ENCODE results near the gene ILDR2.

Gene ILDR2

GRCh38 chr1:166924823-166925541 lies 50.4 kb downstream of the ILDR2 start:
- Histone ChIP-seq H3K4me1 (ENCODE audit: control insufficient read depth, insufficient read depth, low read length) (peaks cover 10% of the 10 kb centered on the region; the same call in 1 of the 2 replicates), H3K9ac (ENCODE audit: low read length) (no peak overlapping the region), H3K27me3 (ENCODE audit: control insufficient read depth, insufficient read depth, low read length) (peaks cover 34% of the 10 kb centered on the region), H3K36me3 (ENCODE audit: control insufficient read depth, insufficient read depth, low read length) (no peaks in the 10 kb centered on the region), H3K9me3 (ENCODE audit: control insufficient read depth, insufficient read depth, low read depth, low read length) (no peaks in the 10 kb centered on the region), H3K4me3 (ENCODE audit: low read depth, low read length) (no peak overlapping the region), H3K27ac (ENCODE audit: low read depth, low read length) (no peak overlapping the region)

- Histone ChIP-seq H3K4me1 (ENCODE audit: control insufficient read depth, insufficient read depth, low read length) (peaks cover 16% of the 10 kb centered on the region), H3K4me3 (ENCODE audit: low read depth, low read length) (peak overlapping the region; percentile 66), H3K27me3 (ENCODE audit: control insufficient read depth, insufficient read depth, low read length) (peaks cover 54% of the 10 kb centered on the region), H3K27ac (ENCODE audit: low read depth, low read length) (no peak overlapping the region), H3K9me3 (ENCODE audit: control insufficient read depth, insufficient read depth, low read depth, low read length) (no peaks in the 10 kb centered on the region), H3K36me3 (ENCODE audit: control insufficient read depth, insufficient read depth, low read length) (no peaks in the 10 kb centered on the region), H3K9ac (ENCODE audit: low read length) (peak overlapping the region; percentile 22)
Measured at GRCh38 chr1:166920561-166921475, 54.5 kb downstream of the ILDR2 start.

GRCh38 chr1:166918956-166919316 lies 56.4 kb downstream of the ILDR2 start:
- H3K27me3 ChIP-seq (ENCODE audit: control insufficient read depth, insufficient read depth, low read length) = peaks cover 54% of the 10 kb centered on the region
- no peak overlapping the region for H3K9ac ChIP-seq (ENCODE audit: low read length)
- H3K36me3 ChIP-seq (ENCODE audit: control insufficient read depth, insufficient read depth, low read length) = no peaks in the 10 kb centered on the region
- H3K4me1 ChIP-seq (ENCODE audit: control insufficient read depth, insufficient read depth, low read length) = peaks cover 10% of the 10 kb centered on the region; the same call in 1 of the 2 replicates
- H3K27ac ChIP-seq (ENCODE audit: low read depth, low read length) = no peak overlapping the region
- no peak overlapping the region for H3K4me3 ChIP-seq (ENCODE audit: low read depth, low read length)
- H3K9me3 ChIP-seq (ENCODE audit: control insufficient read depth, insufficient read depth, low read depth, low read length) = no peaks in the 10 kb centered on the region

GRCh38 chr1:166918088-166918955 lies 57.0 kb downstream of the ILDR2 start:
- Histone ChIP-seq H3K4me3 (ENCODE audit: low read depth, low read length) (no peak overlapping the region), H3K9ac (ENCODE audit: low read length) (no peak overlapping the region), H3K4me1 (ENCODE audit: control insufficient read depth, insufficient read depth, low read length) (peaks cover 10% of the 10 kb centered on the region; the same call in 1 of the 2 replicates), H3K36me3 (ENCODE audit: control insufficient read depth, insufficient read depth, low read length) (no peaks in the 10 kb centered on the region), H3K9me3 (ENCODE audit: control insufficient read depth, insufficient read depth, low read depth, low read length) (no peaks in the 10 kb centered on the region), H3K27me3 (ENCODE audit: control insufficient read depth, insufficient read depth, low read length) (peaks cover 53% of the 10 kb centered on the region), H3K27ac (ENCODE audit: low read depth, low read length) (no peak overlapping the region)

- peaks cover 3% of the 10 kb centered on the region; the same call in 1 of the 2 replicates for H3K36me3 ChIP-seq (ENCODE audit: control insufficient read depth, insufficient read depth, low read length)
- H3K9me3 ChIP-seq (ENCODE audit: control insufficient read depth, insufficient read depth, low read depth, low read length) = peaks cover 9% of the 10 kb centered on the region; the same call in 1 of the 2 replicates
- H3K27ac ChIP-seq (ENCODE audit: low read depth, low read length) = no peak overlapping the region
- H3K27me3 ChIP-seq (ENCODE audit: control insufficient read depth, insufficient read depth, low read length) = peaks cover 29% of the 10 kb centered on the region
- H3K9ac ChIP-seq (ENCODE audit: low read length) = no peak overlapping the region
- no peak overlapping the region for H3K4me3 ChIP-seq (ENCODE audit: low read depth, low read length)
- peaks cover 10% of the 10 kb centered on the region; the same call in 1 of the 2 replicates for H3K4me1 ChIP-seq (ENCODE audit: control insufficient read depth, insufficient read depth, low read length)
Measured at GRCh38 chr1:166915941-166916340, 59.4 kb downstream of the ILDR2 start.

DNA sequence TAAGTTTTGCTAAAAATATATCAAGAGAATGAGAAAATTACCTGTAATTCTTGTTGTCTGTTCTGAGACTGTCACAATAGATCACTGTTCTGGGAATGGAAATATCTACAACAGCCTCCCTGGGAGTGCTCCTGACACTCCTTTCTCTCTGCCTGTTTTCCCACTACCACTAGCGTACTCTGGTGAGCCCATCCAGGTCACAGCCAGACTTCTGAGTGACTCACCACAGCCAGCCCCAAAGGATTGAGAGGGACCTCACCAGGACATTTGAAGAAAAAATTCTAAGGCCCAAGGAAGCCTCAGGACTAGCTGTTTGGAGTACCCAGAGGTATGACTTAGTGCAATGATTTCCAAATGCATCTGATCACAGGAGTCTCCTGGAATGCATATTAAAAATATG lies 60.3 kb downstream of the ILDR2 start:
- H3K4me1 ChIP-seq (ENCODE audit: control insufficient read depth, insufficient read depth, low read length) = peaks cover 10% of the 10 kb centered on the region; the same call in 1 of the 2 replicates
- no peak overlapping the region for H3K9ac ChIP-seq (ENCODE audit: low read length)
- H3K4me3 ChIP-seq (ENCODE audit: low read depth, low read length) = no peak overlapping the region
- peaks cover 3% of the 10 kb centered on the region; the same call in 1 of the 2 replicates for H3K36me3 ChIP-seq (ENCODE audit: control insufficient read depth, insufficient read depth, low read length)
- H3K9me3 ChIP-seq (ENCODE audit: control insufficient read depth, insufficient read depth, low read depth, low read length) = peaks cover 11% of the 10 kb centered on the region; the same call in 1 of the 2 replicates
- peaks cover 20% of the 10 kb centered on the region for H3K27me3 ChIP-seq (ENCODE audit: control insufficient read depth, insufficient read depth, low read length)
- H3K27ac ChIP-seq (ENCODE audit: low read depth, low read length) = no peak overlapping the region

GRCh38 chr1:166914111-166914510 lies 61.2 kb downstream of the ILDR2 start:
- Histone ChIP-seq H3K36me3 (ENCODE audit: control insufficient read depth, insufficient read depth, low read length) (peaks cover 3% of the 10 kb centered on the region; the same call in 1 of the 2 replicates), H3K9ac (ENCODE audit: low read length) (no peak overlapping the region), H3K4me1 (ENCODE audit: control insufficient read depth, insufficient read depth, low read length) (peaks cover 10% of the 10 kb centered on the region; the same call in 1 of the 2 replicates), H3K9me3 (ENCODE audit: control insufficient read depth, insufficient read depth, low read depth, low read length) (peaks cover 11% of the 10 kb centered on the region; the same call in 1 of the 2 replicates), H3K27me3 (ENCODE audit: control insufficient read depth, insufficient read depth, low read length) (peaks cover 11% of the 10 kb centered on the region), H3K4me3 (ENCODE audit: low read depth, low read length) (no peak overlapping the region), H3K27ac (ENCODE audit: low read depth, low read length) (no peak overlapping the region)

GRCh38 chr1:166911624-166912023 lies 63.7 kb downstream of the ILDR2 start:
- Histone ChIP-seq H3K4me3 (ENCODE audit: low read depth, low read length) (no peak overlapping the region), H3K9me3 (ENCODE audit: control insufficient read depth, insufficient read depth, low read depth, low read length) (peaks cover 11% of the 10 kb centered on the region; the same call in 1 of the 2 replicates), H3K36me3 (ENCODE audit: control insufficient read depth, insufficient read depth, low read length) (peaks cover 3% of the 10 kb centered on the region; the same call in 1 of the 2 replicates), H3K27ac (ENCODE audit: low read depth, low read length) (no peak overlapping the region), H3K4me1 (ENCODE audit: control insufficient read depth, insufficient read depth, low read length) (0 out of 2 replicates have a peak, but pooled peaks cover 7% of the 10 kb centered on the region), H3K9ac (ENCODE audit: low read length) (no peak overlapping the region), H3K27me3 (ENCODE audit: control insufficient read depth, insufficient read depth, low read length) (no peaks in the 10 kb centered on the region)

GRCh38 chr1:166910396-166910994 lies 64.8 kb downstream of the ILDR2 start:
- Histone ChIP-seq H3K4me1 (ENCODE audit: control insufficient read depth, insufficient read depth, low read length) (no peaks in the 10 kb centered on the region), H3K36me3 (ENCODE audit: control insufficient read depth, insufficient read depth, low read length) (peaks cover 3% of the 10 kb centered on the region; the same call in 1 of the 2 replicates), H3K27me3 (ENCODE audit: control insufficient read depth, insufficient read depth, low read length) (no peaks in the 10 kb centered on the region), H3K4me3 (ENCODE audit: low read depth, low read length) (no peak overlapping the region), H3K27ac (ENCODE audit: low read depth, low read length) (no peak overlapping the region), H3K9ac (ENCODE audit: low read length) (no peak overlapping the region), H3K9me3 (ENCODE audit: control insufficient read depth, insufficient read depth, low read depth, low read length) (peaks cover 11% of the 10 kb centered on the region; the same call in 1 of the 2 replicates)

DNA sequence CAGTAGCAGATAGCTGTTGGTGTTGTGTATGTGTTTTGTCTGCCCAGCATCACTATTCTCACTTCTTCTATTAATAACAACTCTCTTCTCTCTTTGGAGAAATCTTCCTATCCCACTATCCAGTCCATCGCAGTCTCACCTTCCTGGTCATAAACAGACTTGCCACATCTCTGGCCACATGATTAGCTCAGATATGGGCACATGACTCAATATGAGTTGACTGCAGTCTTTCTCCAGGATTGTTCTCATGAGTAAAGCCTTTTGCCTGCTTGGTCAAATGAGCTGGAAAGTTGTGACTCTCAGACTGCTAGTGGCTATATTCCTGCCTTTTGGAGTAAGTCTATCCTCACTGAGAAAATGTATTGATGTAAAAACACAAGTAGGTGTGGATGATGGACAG lies 66.4 kb downstream of the ILDR2 start:
- H3K9me3 ChIP-seq (ENCODE audit: control insufficient read depth, insufficient read depth, low read depth, low read length) = peaks cover 11% of the 10 kb centered on the region; the same call in 1 of the 2 replicates
- H3K27ac ChIP-seq (ENCODE audit: low read depth, low read length) = no peak overlapping the region
- H3K36me3 ChIP-seq (ENCODE audit: control insufficient read depth, insufficient read depth, low read length) = peaks cover 3% of the 10 kb centered on the region; the same call in 1 of the 2 replicates
- H3K4me3 ChIP-seq (ENCODE audit: low read depth, low read length) = no peak overlapping the region
- H3K9ac ChIP-seq (ENCODE audit: low read length) = no peak overlapping the region
- no peaks in the 10 kb centered on the region for H3K4me1 ChIP-seq (ENCODE audit: control insufficient read depth, insufficient read depth, low read length)
- no peaks in the 10 kb centered on the region for H3K27me3 ChIP-seq (ENCODE audit: control insufficient read depth, insufficient read depth, low read length)

Measured in HUES6 (cell line).